DOHH2 (cell line): ENCODE data around the gene NRAS.

Experiments used
- EZH2phosphoT487 ChIP-seq: fragments of 200-600 bp; sonication (generic); IDR thresholded peaks from 2 replicates; pipeline ENCODE4 v1.6.1; 2017; ENCODE audit warnings: borderline replicate concordance, mild to moderate bottlenecking, antibody characterized with exemption, low read length, moderate library complexity, mixed read lengths
- TF ChIP-seq, protein P1 (sequence below): fragments of 200-600 bp; sonication (generic); IDR thresholded peaks from one replicate; pipeline ENCODE4 v1.5.1; 2014; ENCODE audit warnings: antibody characterized with exemption, mild to moderate bottlenecking, low read depth, low read length; ENCODE audit not compliant: poor library complexity, severe bottlenecking

DNA sequence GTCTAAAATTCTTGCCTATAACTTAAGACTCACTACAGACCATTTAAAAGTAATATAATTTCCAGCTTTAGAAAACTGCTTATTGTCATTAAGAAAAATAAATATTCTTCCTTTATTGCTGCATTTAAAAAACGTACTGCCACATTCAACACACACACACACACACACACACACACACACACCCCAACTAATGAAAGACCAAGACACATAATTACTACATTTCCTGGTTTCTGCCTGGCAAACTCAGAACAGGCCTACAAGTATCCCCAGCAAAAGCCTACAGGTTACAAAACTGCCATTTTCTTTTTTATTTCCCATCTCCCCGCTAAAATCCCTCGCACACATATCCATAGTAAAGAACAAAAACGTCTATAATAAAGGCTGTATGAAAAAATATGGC, 48.2 kb downstream of the NRAS start:
- TF ChIP-seq, protein P1, sequence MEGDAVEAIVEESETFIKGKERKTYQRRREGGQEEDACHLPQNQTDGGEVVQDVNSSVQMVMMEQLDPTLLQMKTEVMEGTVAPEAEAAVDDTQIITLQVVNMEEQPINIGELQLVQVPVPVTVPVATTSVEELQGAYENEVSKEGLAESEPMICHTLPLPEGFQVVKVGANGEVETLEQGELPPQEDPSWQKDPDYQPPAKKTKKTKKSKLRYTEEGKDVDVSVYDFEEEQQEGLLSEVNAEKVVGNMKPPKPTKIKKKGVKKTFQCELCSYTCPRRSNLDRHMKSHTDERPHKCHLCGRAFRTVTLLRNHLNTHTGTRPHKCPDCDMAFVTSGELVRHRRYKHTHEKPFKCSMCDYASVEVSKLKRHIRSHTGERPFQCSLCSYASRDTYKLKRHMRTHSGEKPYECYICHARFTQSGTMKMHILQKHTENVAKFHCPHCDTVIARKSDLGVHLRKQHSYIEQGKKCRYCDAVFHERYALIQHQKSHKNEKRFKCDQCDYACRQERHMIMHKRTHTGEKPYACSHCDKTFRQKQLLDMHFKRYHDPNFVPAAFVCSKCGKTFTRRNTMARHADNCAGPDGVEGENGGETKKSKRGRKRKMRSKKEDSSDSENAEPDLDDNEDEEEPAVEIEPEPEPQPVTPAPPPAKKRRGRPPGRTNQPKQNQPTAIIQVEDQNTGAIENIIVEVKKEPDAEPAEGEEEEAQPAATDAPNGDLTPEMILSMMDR, result no peak
- TF ChIP-seq EZH2phosphoT487, result no peak
